Body of pancreas (tissue), 4 donors: ENCODE data around the gene MUC15. TPM values are rescaled to one million over a fixed set of nuclear protein-coding genes. Genes with fewer than 3 reads are reported as not detected.

Experiments
- ATAC-seq: fragments of 150-250 bp; one replicate; pipeline ENCODE4 v1.9.1; 2016
- DNase-seq, 4 donors: peaks; one replicate each; pipeline ENCODE4 v3.0.0-alpha.2; 2019
- H3K27ac ChIP-seq, 4 donors: fragments of 200-600 bp; sonication (generic); 1 replicate in 3 of 4; 2 replicates in 1 of 4; pipeline versions ENCODE4 v1.5.1 to v1.6.1; 2016 to 2019; ENCODE audit warnings: mild to moderate bottlenecking in 1 of 4, mixed read lengths in 1 of 4, moderate library complexity in 1 of 4
- H3K27me3 ChIP-seq, 2 donors: fragments of 200-600 bp; sonication (generic); one replicate each; pipeline ENCODE4 v1.6.0; 2016; ENCODE audit warnings: mild to moderate bottlenecking in 1 of 2
- H3K36me3 ChIP-seq, 2 donors: fragments of 200-600 bp; sonication (generic); replicated peaks in 1 of 2; 2 replicates each; pipeline ENCODE4 v1.5.1; 2016; ENCODE audit warnings: low read depth in 2 of 2; ENCODE audit not compliant: insufficient read depth in 1 of 2
- H3K4me1 ChIP-seq: fragments of 200-600 bp; sonication (generic); one replicate; pipeline ENCODE4 v1.6.0; 2016
- H3K4me3 ChIP-seq, 2 donors: fragments of 200-600 bp; sonication (generic); 1 replicate in 1 of 2; 2 replicates in 1 of 2; pipeline ENCODE4 v1.5.1; 2016 to 2019
- H3K9me3 ChIP-seq, 3 donors: fragments of 200-600 bp; sonication (generic); 1 replicate in 2 of 3; 2 replicates in 1 of 3; pipeline ENCODE4 v1.5.1; 2016
- CTCF ChIP-seq, 7 experiments: fragments of 450-650 bp in 4 of 7; fragments of 200-600 bp in 3 of 7; sonication (generic) in 3 of 7; IDR thresholded peaks; one replicate each; pipeline ENCODE4 v1.5.1; 2016 to 2019; ENCODE audit warnings: antibody characterized with exemption in 7 of 7
- POLR2A ChIP-seq, 3 donors: fragments of 450-650 bp; IDR thresholded peaks; one replicate each; pipeline ENCODE4 v1.6.1; 2016; ENCODE audit warnings: antibody characterized with exemption in 3 of 3, mild to moderate bottlenecking in 2 of 3
- WGBS, 2 donors: methylation state at CpG; one replicate each; pipeline ENCODE4 v1.1.5; 2017; 5-methylcytosine and 5-hydroxymethylcytosine counted together
- intact Hi-C: fragments of 100-400 bp; cut with DNase I; formaldehyde crosslinking; loops from one replicate; pipeline ENCODE4 v1.15.1; 2023
- total RNA-seq, 2 donors: library from RNA; depleted of rRNA; stranded (reverse); fragments of >200 nt; gene quantifications; one replicate each; pipeline ENCODE4 v1.1.0, GENCODE V29; 2016

MUC15 gene
- total RNA-seq, 2 donors from 2014 or later, result 8.0 to 9.2 TPM

GRCh38 chr11:26575946-26576345 is 3.9 kb upstream of the MUC15 start:
- Histone ChIP-seq H3K27me3 (no peaks in the 10 kb centered on the region), H3K36me3 (no peaks in the 10 kb centered on the region), H3K27ac (no peak overlapping the region), H3K4me3 (no peak overlapping the region), H3K4me1 (peaks cover 7% of the 10 kb centered on the region), H3K9me3 (no peaks in the 10 kb centered on the region)
- DNase-seq (no peak), ATAC-seq (no peak)
- 63 to 65% methylated on average over 5 of the region's 5 CpGs for WGBS, 2 donors
- intact Hi-C loops, result no loop called here
- TF ChIP-seq POLR2A (IDR thresholded peaks at IDR 0.05), result no peak
- no peak for TF ChIP-seq CTCF (IDR thresholded peaks at IDR 0.05)

GRCh38 chr11:26573896-26574295 is 1.8 kb upstream of the MUC15 start:
- no peak overlapping the region for H3K4me3 ChIP-seq
- no peaks in the 10 kb centered on the region for H3K27me3 ChIP-seq
- ATAC-seq (no peak), DNase-seq (no peak)
- H3K4me1 ChIP-seq, result peaks cover 7% of the 10 kb centered on the region
- H3K9me3 ChIP-seq, result no peaks in the 10 kb centered on the region
- 62 to 70% methylated on average over 2 of the region's 2 CpGs for WGBS, 2 donors
- no peaks in the 10 kb centered on the region for H3K36me3 ChIP-seq
- H3K27ac ChIP-seq, result peak overlapping the region in 1 of 4 donors; percentile 73
- TF ChIP-seq CTCF (IDR thresholded peaks at IDR 0.05), result no peak
- intact Hi-C loops, result no loop called here

- Histone ChIP-seq H3K4me3 (no peak overlapping the region), H3K9me3 (no peaks in the 10 kb centered on the region), H3K4me1 (peaks cover 7% of the 10 kb centered on the region), H3K27ac (peak overlapping the region in 3 of 4 donors; percentile 48 to 73 (median 71)), H3K27me3 (no peaks in the 10 kb centered on the region), H3K36me3 (no peaks in the 10 kb centered on the region)
- intact Hi-C loops, result no loop called here
- TF ChIP-seq POLR2A (IDR thresholded peaks at IDR 0.05) (no peak), CTCF (IDR thresholded peaks at IDR 0.05) (no peak)
- WGBS, 2 donors, result 50 to 52% methylated on average over 11 of the region's 11 CpGs
- DNase-seq (peak in 1 of 4 donors; percentile 18), ATAC-seq (peak; percentile 55)
These were observed 823 bp upstream of the MUC15 start for GRCh38 chr11:26572770-26573402.

- Histone ChIP-seq H3K9me3 (no peaks in the 10 kb centered on the region), H3K27me3 (no peaks in the 10 kb centered on the region), H3K4me1 (peaks cover 7% of the 10 kb centered on the region), H3K27ac (peak overlapping the region in 3 of 4 donors; percentile 18 to 44 (median 41)), H3K36me3 (no peaks in the 10 kb centered on the region), H3K4me3 (no peak overlapping the region)
- WGBS, 2 donors, result 27 to 32% methylated on average over 2 of the region's 2 CpGs
- intact Hi-C loops, result no loop called here
- no peak for DNase-seq
- no peak for TF ChIP-seq CTCF (IDR thresholded peaks at IDR 0.05)
- no peak for TF ChIP-seq POLR2A (IDR thresholded peaks at IDR 0.05)
- ATAC-seq, result no peak
These were observed 2.4 kb downstream of the MUC15 start for GRCh38 chr11:26569646-26570045.

- intact Hi-C loops, result no loop called here
These were observed 13.9 kb downstream of the MUC15 start for GRCh38 chr11:26558190-26558589.

More at GRCh38 chr11:26558190-26558589, 13.9 kb downstream of the MUC15 start:
- no peak for TF ChIP-seq POLR2A (IDR thresholded peaks at IDR 0.05)
- no peak for TF ChIP-seq CTCF (IDR thresholded peaks at IDR 0.05)
- H3K27ac ChIP-seq, result no peak overlapping the region
- ATAC-seq (no peak), DNase-seq (no peak)
- 48 to 62% methylated on average over 4 of the region's 4 CpGs for WGBS, 2 donors
- H3K36me3 ChIP-seq, result no peaks in the 10 kb centered on the region
- no peaks in the 10 kb centered on the region for H3K27me3 ChIP-seq
- H3K4me1 ChIP-seq, result peaks cover 4% of the 10 kb centered on the region
- no peaks in the 10 kb centered on the region for H3K9me3 ChIP-seq
- no peak overlapping the region for H3K4me3 ChIP-seq
